ENCODE measurements around the gene ESR1. TPM values are rescaled to one million over a fixed set of nuclear protein-coding genes. Genes with fewer than 3 reads are reported as not detected.
"Not testable (repeated sequence)": the region's sequence is repeated elsewhere in the genome, so short reads cannot be mapped to it uniquely, and the experiment has no call there.

The ESR1 gene
- polyA plus RNA-seq, 1 donor = 0.63 TPM

GRCh38 chr6:152004036-152004566 lies 196.6 kb downstream of the ESR1 start:
- WGBS (ENCODE audit: insufficient coverage, low lambda C conversion rate) = no CpG with 5 or more reads among the region's 1 CpG

GRCh38 chr6:152004896-152005295 lies 197.4 kb downstream of the ESR1 start:
- no peaks in the 10 kb centered on the region for H3K9me3 ChIP-seq (ENCODE audit: control insufficient read depth, low read depth, low read length)
- DNase-seq = no peak
- H3K27me3 ChIP-seq (ENCODE audit: control insufficient read depth, insufficient read depth, low read length) = no peaks in the 10 kb centered on the region
- WGBS (ENCODE audit: insufficient coverage, low lambda C conversion rate) = 83% methylated on average over 3 of the region's 3 CpGs
- no peaks in the 10 kb centered on the region for H3K4me1 ChIP-seq (ENCODE audit: control insufficient read depth, insufficient read depth, low read length)
- H3K36me3 ChIP-seq (ENCODE audit: control insufficient read depth, insufficient read depth, low read length) = no peaks in the 10 kb centered on the region
- no peak overlapping the region for H3K27ac ChIP-seq (ENCODE audit: low read length)
- H3K4me3 ChIP-seq (ENCODE audit: low read length) = no peak overlapping the region

More at GRCh38 chr6:152004036-152004566, 196.6 kb downstream of the ESR1 start:
- Histone ChIP-seq H3K27me3 (ENCODE audit: control insufficient read depth, insufficient read depth, low read length) (no peaks in the 10 kb centered on the region), H3K4me3 (ENCODE audit: low read length) (no peak overlapping the region), H3K4me1 (ENCODE audit: control insufficient read depth, insufficient read depth, low read length) (no peaks in the 10 kb centered on the region), H3K27ac (ENCODE audit: low read length) (no peak overlapping the region), H3K9me3 (ENCODE audit: control insufficient read depth, low read depth, low read length) (no peaks in the 10 kb centered on the region), H3K36me3 (ENCODE audit: control insufficient read depth, insufficient read depth, low read length) (no peaks in the 10 kb centered on the region)
- no peak for DNase-seq

GRCh38 chr6:152008779-152009178 lies 201.3 kb downstream of the ESR1 start:
- Histone ChIP-seq H3K4me1 (ENCODE audit: control insufficient read depth, insufficient read depth, low read length) (no peaks in the 10 kb centered on the region), H3K27ac (ENCODE audit: low read length) (no peak overlapping the region), H3K4me3 (ENCODE audit: low read length) (no peak overlapping the region), H3K27me3 (ENCODE audit: control insufficient read depth, insufficient read depth, low read length) (no peaks in the 10 kb centered on the region), H3K36me3 (ENCODE audit: control insufficient read depth, insufficient read depth, low read length) (no peaks in the 10 kb centered on the region), H3K9me3 (ENCODE audit: control insufficient read depth, low read depth, low read length) (no peaks in the 10 kb centered on the region)
- 100% methylated on average over 1 of the region's 4 CpGs for WGBS (ENCODE audit: insufficient coverage, low lambda C conversion rate)
- DNase-seq = no peak

GRCh38 chr6:152012227-152012626 lies 204.7 kb downstream of the ESR1 start:
- Histone ChIP-seq H3K4me1 (ENCODE audit: control insufficient read depth, insufficient read depth, low read length) (no peaks in the 10 kb centered on the region), H3K4me3 (ENCODE audit: low read length) (no peak overlapping the region)
- 83% methylated on average over 1 of the region's 2 CpGs for WGBS (ENCODE audit: insufficient coverage, low lambda C conversion rate)

GRCh38 chr6:152018876-152019275 lies 211.4 kb downstream of the ESR1 start:
- Histone ChIP-seq H3K36me3 (ENCODE audit: control insufficient read depth, insufficient read depth, low read length) (no peaks in the 10 kb centered on the region), H3K4me3 (ENCODE audit: low read length) (no peak overlapping the region), H3K27me3 (ENCODE audit: control insufficient read depth, insufficient read depth, low read length) (no peaks in the 10 kb centered on the region), H3K4me1 (ENCODE audit: control insufficient read depth, insufficient read depth, low read length) (no peaks in the 10 kb centered on the region), H3K27ac (ENCODE audit: low read length) (no peak overlapping the region), H3K9me3 (ENCODE audit: control insufficient read depth, low read depth, low read length) (no peaks in the 10 kb centered on the region)
- no peak for DNase-seq

More at GRCh38 chr6:152012227-152012626, 204.7 kb downstream of the ESR1 start:
- Histone ChIP-seq H3K36me3 (ENCODE audit: control insufficient read depth, insufficient read depth, low read length) (no peaks in the 10 kb centered on the region), H3K27ac (ENCODE audit: low read length) (no peak overlapping the region), H3K27me3 (ENCODE audit: control insufficient read depth, insufficient read depth, low read length) (no peaks in the 10 kb centered on the region), H3K9me3 (ENCODE audit: control insufficient read depth, low read depth, low read length) (no peaks in the 10 kb centered on the region)
- no peak for DNase-seq

- Histone ChIP-seq H3K36me3 (ENCODE audit: control insufficient read depth, insufficient read depth, low read length) (no peaks in the 10 kb centered on the region), H3K27me3 (ENCODE audit: control insufficient read depth, insufficient read depth, low read length) (no peaks in the 10 kb centered on the region), H3K9me3 (ENCODE audit: control insufficient read depth, low read depth, low read length) (no peaks in the 10 kb centered on the region), H3K27ac (ENCODE audit: low read length) (no peak overlapping the region), H3K4me1 (ENCODE audit: control insufficient read depth, insufficient read depth, low read length) (no peaks in the 10 kb centered on the region), H3K4me3 (ENCODE audit: low read length) (no peak overlapping the region)
- DNase-seq = no peak
- WGBS (ENCODE audit: insufficient coverage, low lambda C conversion rate) = no CpG with 5 or more reads among the region's 4 CpGs
Observed at GRCh38 chr6:152022303-152022702, 214.8 kb downstream of the ESR1 start.

- no peak overlapping the region for H3K4me3 ChIP-seq (ENCODE audit: low read length)
- no peaks in the 10 kb centered on the region for H3K36me3 ChIP-seq (ENCODE audit: control insufficient read depth, insufficient read depth, low read length)
- H3K27me3 ChIP-seq (ENCODE audit: control insufficient read depth, insufficient read depth, low read length) = no peaks in the 10 kb centered on the region
- H3K4me1 ChIP-seq (ENCODE audit: control insufficient read depth, insufficient read depth, low read length) = no peaks in the 10 kb centered on the region
- no peak overlapping the region for H3K27ac ChIP-seq (ENCODE audit: low read length)
- no peaks in the 10 kb centered on the region for H3K9me3 ChIP-seq (ENCODE audit: control insufficient read depth, low read depth, low read length)
- 100% methylated on average over 1 of the region's 2 CpGs for WGBS (ENCODE audit: insufficient coverage, low lambda C conversion rate)
- no peak for DNase-seq
Observed at GRCh38 chr6:152023613-152024012, 216.1 kb downstream of the ESR1 start.

- H3K27ac ChIP-seq (ENCODE audit: low read length) = no peak overlapping the region
- no peak for DNase-seq
- no peaks in the 10 kb centered on the region for H3K9me3 ChIP-seq (ENCODE audit: control insufficient read depth, low read depth, low read length)
- H3K36me3 ChIP-seq (ENCODE audit: control insufficient read depth, insufficient read depth, low read length) = no peaks in the 10 kb centered on the region
- H3K4me3 ChIP-seq (ENCODE audit: low read length) = no peak overlapping the region
- H3K4me1 ChIP-seq (ENCODE audit: control insufficient read depth, insufficient read depth, low read length) = no peaks in the 10 kb centered on the region
- WGBS (ENCODE audit: insufficient coverage, low lambda C conversion rate) = 100% methylated on average over 1 of the region's 1 CpG
- no peaks in the 10 kb centered on the region for H3K27me3 ChIP-seq (ENCODE audit: control insufficient read depth, insufficient read depth, low read length)
Observed at GRCh38 chr6:152026291-152026690, 218.8 kb downstream of the ESR1 start.

- H3K27me3 ChIP-seq (ENCODE audit: control insufficient read depth, insufficient read depth, low read length); DNase-seq; H3K4me3 ChIP-seq (ENCODE audit: low read length); H3K27ac ChIP-seq (ENCODE audit: low read length); H3K36me3 ChIP-seq (ENCODE audit: control insufficient read depth, insufficient read depth, low read length); H3K4me1 ChIP-seq (ENCODE audit: control insufficient read depth, insufficient read depth, low read length); H3K9me3 ChIP-seq (ENCODE audit: control insufficient read depth, low read depth, low read length): not testable (repeated sequence)
- WGBS (ENCODE audit: insufficient coverage, low lambda C conversion rate) = no CpG with 5 or more reads among the region's 6 CpGs
Observed at GRCh38 chr6:152026744-152027143, 219.3 kb downstream of the ESR1 start.

GRCh38 chr6:152033765-152034164 lies 226.3 kb downstream of the ESR1 start:
- not testable (repeated sequence) for H3K4me3 ChIP-seq (ENCODE audit: low read length); H3K36me3 ChIP-seq (ENCODE audit: control insufficient read depth, insufficient read depth, low read length); DNase-seq; H3K9me3 ChIP-seq (ENCODE audit: control insufficient read depth, low read depth, low read length); H3K4me1 ChIP-seq (ENCODE audit: control insufficient read depth, insufficient read depth, low read length); H3K27ac ChIP-seq (ENCODE audit: low read length); H3K27me3 ChIP-seq (ENCODE audit: control insufficient read depth, insufficient read depth, low read length)
- WGBS (ENCODE audit: insufficient coverage, low lambda C conversion rate) = no CpG with 5 or more reads among the region's 4 CpGs

- no peak for DNase-seq
- Histone ChIP-seq H3K27ac (ENCODE audit: low read length) (no peak overlapping the region), H3K36me3 (ENCODE audit: control insufficient read depth, insufficient read depth, low read length) (no peaks in the 10 kb centered on the region), H3K4me3 (ENCODE audit: low read length) (no peak overlapping the region), H3K4me1 (ENCODE audit: control insufficient read depth, insufficient read depth, low read length) (no peaks in the 10 kb centered on the region), H3K27me3 (ENCODE audit: control insufficient read depth, insufficient read depth, low read length) (no peaks in the 10 kb centered on the region), H3K9me3 (ENCODE audit: control insufficient read depth, low read depth, low read length) (no peaks in the 10 kb centered on the region)
- no CpG with 5 or more reads among the region's 5 CpGs for WGBS (ENCODE audit: insufficient coverage, low lambda C conversion rate)
Observed at GRCh38 chr6:152034631-152035030, 227.1 kb downstream of the ESR1 start.
